HepG2 (cell line): ENCODE data around the gene IL6ST. TPM values are rescaled to one million over a fixed set of nuclear protein-coding genes. Genes with fewer than 3 reads are reported as not detected.

Source experiments
- ATAC-seq: fragments of 200-7000 bp; cut with Tn5 transposase; 3 replicates; pipeline ENCODE4 v1.9.1; 2020; ENCODE audit warnings: mild to moderate bottlenecking, moderate library complexity
- BruUV-seq: library from RNA; stranded (reverse); fragments of 400-500 nt; replicated peaks from 2 replicates; lab custom pipeline; 2021; lab: Mats Ljungman, UMichigan
- CTCF ChIA-PET: fragments of 300-600 bp; formaldehyde crosslinking; extraction: SDS; loops from one replicate; lab custom pipeline; 2021; ENCODE audit warnings: low total read pairs, inconsistent platforms, low intra/inter-chr PET ratio; lab: Yijun Ruan, JAX
- POLR2A ChIA-PET: fragments of 350-600 bp; sonication (Branson Sonifier 250); formaldehyde crosslinking; loops from one replicate; lab custom pipeline; 2020; ENCODE audit warnings: antibody characterized with exemption, inconsistent platforms; lab: Yijun Ruan, JAX
- DNase-seq: peaks from one replicate; pipeline ENCODE4 v3.0.0-alpha.2; 2015; ENCODE audit warnings: low spot score
- FAIRE-seq: peaks from 3 replicates; lab custom pipeline; 2011; peaks lifted over from hg19 to GRCh38; lab: Jason Lieb, UNC
- H2AFZ ChIP-seq: one replicate; pipeline ENCODE4 v1.6.1; 2011; ENCODE audit warnings: low read length, inconsistent platforms
- H3K27ac ChIP-seq: fragments of 300-600 bp; 3 replicates; pipeline ENCODE4 v1.8.0; 2011; ENCODE audit warnings: mixed run types, mild to moderate bottlenecking, mixed read lengths, low read length, inconsistent platforms; ENCODE audit not compliant: insufficient read depth; ENCODE audit errors: extremely low read length
- H3K27me3 ChIP-seq, 2 experiments: fragments of 200-600 bp in 1 of 2; 2 replicates in 1 of 2; 3 replicates in 1 of 2; pipeline versions ENCODE4 v1.6.0 to v1.8.0; 2011; ENCODE audit warnings: low read length in 2 of 2, mild to moderate bottlenecking in 2 of 2, moderate library complexity in 2 of 2, inconsistent platforms in 1 of 2; ENCODE audit not compliant: insufficient read depth in 2 of 2, control insufficient read depth in 1 of 2
- H3K36me3 ChIP-seq, 2 experiments: fragments of 200-600 bp in 1 of 2; replicated peaks in 1 of 2; 2 replicates in 1 of 2; 3 replicates in 1 of 2; pipeline versions ENCODE4 v1.5.1 to v1.8.0; 2011; ENCODE audit warnings: low read length in 2 of 2, inconsistent platforms in 1 of 2; ENCODE audit not compliant: insufficient read depth in 2 of 2, control insufficient read depth in 1 of 2
- H3K4me1 ChIP-seq: 2 replicates; pipeline ENCODE4 v1.5.1; 2012; ENCODE audit warnings: low read length, inconsistent platforms; ENCODE audit not compliant: insufficient read depth
- H3K4me2 ChIP-seq: 2 replicates; pipeline ENCODE4 v1.6.0; 2011; ENCODE audit warnings: low read depth, low read length, inconsistent platforms
- H3K4me3 ChIP-seq, 3 experiments: fragments of 200-600 bp in 1 of 3; sonication (generic), shearing (Covaris generic) in 1 of 3; replicated peaks in 1 of 3; 2 replicates each; pipeline ENCODE4 v1.5.1; 2011 to 2016; ENCODE audit warnings: low read length in 3 of 3, inconsistent platforms in 2 of 3, low read depth in 2 of 3, mild to moderate bottlenecking in 2 of 3, control low read depth in 1 of 3, mixed read lengths in 1 of 3; ENCODE audit not compliant: insufficient read depth in 1 of 3
- H3K79me2 ChIP-seq: one replicate; pipeline ENCODE4 v1.6.1; 2011; ENCODE audit warnings: low read length, inconsistent platforms; ENCODE audit not compliant: insufficient read depth
- H3K9ac ChIP-seq: 2 replicates; pipeline ENCODE4 v1.6.0; 2011; ENCODE audit warnings: mild to moderate bottlenecking, low read depth, low read length, inconsistent platforms; ENCODE audit not compliant: insufficient read depth
- H3K9me3 ChIP-seq: 2 replicates; pipeline ENCODE4 v1.5.1; 2012; ENCODE audit warnings: mild to moderate bottlenecking, low read length
- H4K20me1 ChIP-seq: 2 replicates; pipeline ENCODE4 v1.6.0; 2011; ENCODE audit warnings: inconsistent platforms, mild to moderate bottlenecking, low read length, moderate library complexity; ENCODE audit not compliant: insufficient read depth
- ASH2L ChIP-seq: fragments of 300-600, 200-600 bp; sonication (generic); IDR thresholded peaks from 2 replicates; pipeline ENCODE4 v1.7.0; 2017; ENCODE audit warnings: low read depth, mild to moderate bottlenecking, moderate library complexity, mixed read lengths, low read length; ENCODE audit not compliant: insufficient read length
- ATM ChIP-seq: fragments of 450-650 bp; IDR thresholded peaks from 2 replicates; pipeline ENCODE4 v1.7.1; 2017; ENCODE audit warnings: mild to moderate bottlenecking, borderline replicate concordance
- CBFB ChIP-seq: sonication (generic); formaldehyde crosslinking; IDR thresholded peaks from 2 replicates; pipeline ENCODE4 v1.4.0; 2020; ENCODE audit warnings: missing genetic modification reagents
- ELK4 ChIP-seq: sonication (generic); formaldehyde crosslinking; IDR thresholded peaks from 2 replicates; pipeline ENCODE4 v1.9.0; 2021; ENCODE audit warnings: missing genetic modification reagents, borderline replicate concordance
- JUN ChIP-seq: sonication (generic); formaldehyde crosslinking; IDR thresholded peaks from 2 replicates; pipeline ENCODE4 v1.4.0; 2020; ENCODE audit warnings: mild to moderate bottlenecking, missing genetic modification reagents
- LRRFIP1 ChIP-seq: sonication (generic); formaldehyde crosslinking; conservative IDR thresholded peaks from 2 replicates; pipeline ENCODE4 v1.4.0; 2020; ENCODE audit warnings: missing genetic modification reagents
- NFE2 ChIP-seq: sonication (generic); formaldehyde crosslinking; IDR thresholded peaks from 2 replicates; pipeline ENCODE4 v1.4.0; 2020; ENCODE audit warnings: missing genetic modification reagents
- RFXANK ChIP-seq: IDR thresholded peaks from 2 replicates; pipeline ENCODE4 v1.6.1; 2016
- THYN1 ChIP-seq: sonication (generic); formaldehyde crosslinking; IDR thresholded peaks from 2 replicates; pipeline ENCODE4 v1.8.1; 2023; ENCODE audit warnings: low read depth, mild to moderate bottlenecking, moderate library complexity, missing genetic modification reagents, borderline replicate concordance
- ZBTB46 ChIP-seq: sonication (generic); formaldehyde crosslinking; IDR thresholded peaks from 2 replicates; pipeline ENCODE4 v1.4.0; 2020; ENCODE audit warnings: mild to moderate bottlenecking, missing genetic modification reagents, borderline replicate concordance
- ZNF343 ChIP-seq: sonication (generic); formaldehyde crosslinking; IDR thresholded peaks from 2 replicates; pipeline ENCODE4 v1.4.0; 2020; ENCODE audit warnings: mild to moderate bottlenecking, missing genetic modification reagents
- ZNF484 ChIP-seq: sonication (generic); formaldehyde crosslinking; IDR thresholded peaks from 2 replicates; pipeline ENCODE4 v1.5.1; 2020; ENCODE audit warnings: mild to moderate bottlenecking, low read depth, missing genetic modification reagents, borderline replicate concordance
- ZSCAN21 ChIP-seq: sonication (generic); formaldehyde crosslinking; IDR thresholded peaks from 2 replicates; pipeline ENCODE4 v1.8.0; 2022; ENCODE audit warnings: mild to moderate bottlenecking, missing genetic modification reagents, moderate library complexity, borderline replicate concordance
- in situ Hi-C: cut with HindIII; loops from 2 replicates; pipeline ENCODE4 v1.10.0; 2017; ENCODE audit warnings: low pct_unique_long_range_greater_than_20kb; ENCODE audit not compliant: extremely low pct_ligation_motif_present
- intact Hi-C: fragments of 100-400 bp; cut with micrococcal nuclease; formaldehyde crosslinking; loops from one replicate; pipeline ENCODE4 v1.10.0; 2022; ENCODE audit not compliant: unreplicated experiment
- polyA plus RNA-seq, 8 experiments: library from polyadenylated mRNA; depleted of rRNA in 3 of 8; stranded (reverse) in 7 of 8; unstranded in 1 of 8; fragments of >200 nt; fragmentation: Illumina TruSeq in 4 of 8; extraction: Trizol in 4 of 8; gene quantifications; 2 replicates each; pipeline versions ENCODE4 v1.2.1 to v1.2.3, GENCODE V29; 2011 to 2016; ENCODE audit warnings: low read depth in 4 of 8, missing spikeins in 1 of 8, mixed read lengths in 1 of 8; ENCODE audit not compliant: insufficient read depth in 1 of 8
- total RNA-seq, 5 experiments: library from RNA; depleted of rRNA; stranded (reverse); fragments of >200 nt; fragmentation: Illumina TruSeq; extraction: Trizol; gene quantifications; 2 replicates each; pipeline ENCODE4 v1.2.3, GENCODE V29; 2016; ENCODE audit warnings: low read depth in 1 of 5
- TF ChIP-seq, protein P1 (sequence below): sonication (generic); formaldehyde crosslinking; IDR thresholded peaks from 2 replicates; pipeline ENCODE4 v1.9.0; 2021; ENCODE audit warnings: missing genetic modification reagents, mild to moderate bottlenecking, borderline replicate concordance

The IL6ST gene
- total and polyA plus RNA-seq, 2 of the 13 experiments (the other 11 are each of a cell fraction or from before 2014, with no cell fraction given), result 66.6 to 166 TPM

DNA sequence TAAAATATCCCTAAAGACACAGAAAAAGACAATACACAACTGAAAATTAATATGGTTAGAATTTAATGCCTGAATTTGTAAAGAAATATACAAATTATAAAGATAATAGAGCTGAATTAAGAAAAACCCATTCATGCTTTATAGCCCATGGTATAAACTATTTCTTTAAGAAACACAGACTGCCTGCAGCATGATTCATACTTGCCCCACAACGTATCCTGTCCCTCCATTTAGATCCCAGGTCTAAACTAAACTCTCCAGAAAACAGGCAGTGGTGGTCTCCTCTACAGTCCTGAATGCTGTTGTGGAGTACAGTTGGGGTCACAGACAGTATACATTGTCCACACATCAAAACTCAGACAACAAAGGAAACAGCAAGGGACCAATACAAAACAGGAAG lies 24.8 kb downstream of the IL6ST start (continued):
- TF ChIP-seq, protein P1, sequence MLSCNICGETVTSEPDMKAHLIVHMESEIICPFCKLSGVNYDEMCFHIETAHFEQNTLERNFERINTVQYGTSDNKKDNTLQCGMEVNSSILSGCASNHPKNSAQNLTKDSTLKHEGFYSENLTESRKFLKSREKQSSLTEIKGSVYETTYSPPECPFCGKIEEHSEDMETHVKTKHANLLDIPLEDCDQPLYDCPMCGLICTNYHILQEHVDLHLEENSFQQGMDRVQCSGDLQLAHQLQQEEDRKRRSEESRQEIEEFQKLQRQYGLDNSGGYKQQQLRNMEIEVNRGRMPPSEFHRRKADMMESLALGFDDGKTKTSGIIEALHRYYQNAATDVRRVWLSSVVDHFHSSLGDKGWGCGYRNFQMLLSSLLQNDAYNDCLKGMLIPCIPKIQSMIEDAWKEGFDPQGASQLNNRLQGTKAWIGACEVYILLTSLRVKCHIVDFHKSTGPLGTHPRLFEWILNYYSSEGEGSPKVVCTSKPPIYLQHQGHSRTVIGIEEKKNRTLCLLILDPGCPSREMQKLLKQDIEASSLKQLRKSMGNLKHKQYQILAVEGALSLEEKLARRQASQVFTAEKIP (CRISPR knock-in tag), result no peak
- no peak for TF ChIP-seq LRRFIP1 (CRISPR knock-in tag)
- no peak for TF ChIP-seq CBFB (CRISPR knock-in tag)

DNA sequence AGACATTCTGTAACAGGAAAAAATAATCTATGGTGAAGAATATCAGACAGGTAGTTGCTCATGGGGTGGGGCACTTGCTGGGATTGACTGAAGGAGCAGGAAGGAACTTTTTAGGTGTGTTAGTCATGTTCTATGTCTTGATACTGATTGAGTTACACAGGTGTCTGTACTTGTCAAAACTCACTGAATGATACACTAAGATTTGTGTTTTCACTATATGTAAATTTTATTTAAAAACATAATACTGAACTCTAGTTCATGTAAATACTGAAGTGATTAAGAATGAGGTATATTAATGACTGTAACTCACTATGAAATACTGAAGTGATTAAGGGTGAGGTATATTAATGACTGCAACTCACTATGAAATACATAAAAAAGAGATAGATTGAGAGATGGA lies 28.5 kb downstream of the IL6ST start:
- Histone ChIP-seq H3K36me3 (peaks cover 7 to 71% of the 10 kb centered on the region in 2 experiments), H2AFZ (no peak overlapping the region), H3K4me3 (no peak overlapping the region), H3K4me2 (no peak overlapping the region), H3K4me1 (no peaks in the 10 kb centered on the region), H3K27ac (no peak overlapping the region), H3K9me3 (no peaks in the 10 kb centered on the region), H3K79me2 (peaks cover 13% of the 10 kb centered on the region), H3K9ac (no peak overlapping the region), H4K20me1 (no peaks in the 10 kb centered on the region), H3K27me3 (no peaks in the 10 kb centered on the region)
- DNase-seq (no peak), ATAC-seq (no peak), FAIRE-seq (no peak)
- ChIA-PET POLR2A (no interaction called here), CTCF (no interaction called here)
- BruUV-seq, result TSS peak; percentile 6
- in situ Hi-C loops, result no loop called here
- intact Hi-C loops, result no loop called here
- TF ChIP-seq JUN (no peak), ELK4 (CRISPR knock-in tag) (no peak), ZNF484 (CRISPR knock-in tag) (no peak), ZBTB46 (CRISPR knock-in tag) (no peak), ASH2L (no peak), ATM (no peak), ZSCAN21 (CRISPR knock-in tag) (no peak), NFE2 (CRISPR knock-in tag) (no peak), RFXANK (CRISPR knock-in tag) (no peak), THYN1 (CRISPR knock-in tag) (no peak), ZNF343 (CRISPR knock-in tag) (no peak)
- TF ChIP-seq, protein P1 (CRISPR knock-in tag), result no peak
